ENCODE data around the gene RIMS4. TPM values are rescaled to one million over a fixed set of nuclear protein-coding genes. Genes with fewer than 3 reads are reported as not detected.

Gene RIMS4
- total and polyA plus RNA-seq, 2 donors (not counting 1 experiment from before 2014, with no cell fraction given) = not detected

- H3K79me2 ChIP-seq (ENCODE audit: control insufficient read depth, insufficient read depth, low read length) = no peaks in the 10 kb centered on the region
- DNase-seq (no peak), ATAC-seq (ENCODE audit: low read depth) (no peak)
- POLR2A ChIA-PET = no interaction called here
- no peak overlapping the region for H3K4me3 ChIP-seq (ENCODE audit: control extremely low read depth in 1 of 5, extremely low read depth in 1 of 5, insufficient read depth in 1 of 5, low read depth in 2 of 5, low read length in 4 of 5)
- 53% methylated on average over 4 of the region's 11 CpGs for WGBS (ENCODE audit: insufficient coverage)
- peaks cover 0 to 5% (median 0%) of the 10 kb centered on the region in 3 donors for H3K9me3 ChIP-seq (ENCODE audit: control extremely low read depth in 1 of 3, control insufficient read depth in 2 of 3, insufficient read depth in 1 of 3, low read length in 2 of 3)
- H3K9ac ChIP-seq (ENCODE audit: low read length) = no peak overlapping the region
- no peaks in the 10 kb centered on the region for H3K36me3 ChIP-seq (replicated peaks in 1 of 2; ENCODE audit: control extremely low read depth in 1 of 2, control insufficient read depth in 1 of 2, extremely low read depth in 1 of 2, insufficient read depth in 2 of 2, low read length in 1 of 2)
- no peak overlapping the region for H3K4me3 Mint-ChIP-seq
- peaks cover 0 to 5% (median 0%) of the 10 kb centered on the region in 4 experiments for H3K27me3 ChIP-seq (replicated peaks in 1 of 4; ENCODE audit: control extremely low read depth in 1 of 4, control insufficient read depth in 3 of 4, insufficient read depth in 4 of 4, low read length in 3 of 4)
- peaks cover 5 to 9% of the 10 kb centered on the region in 2 donors for H3K4me1 ChIP-seq (ENCODE audit: control insufficient read depth in 2 of 2, insufficient read depth in 2 of 2, low read length in 2 of 2)
- H3K9me3 Mint-ChIP-seq (ENCODE audit: insufficient read depth) = no peaks in the 10 kb centered on the region
- H2AFZ ChIP-seq (ENCODE audit: insufficient read depth, low read depth, low read length, poor library complexity, severe bottlenecking) = no peak overlapping the region
- no peak overlapping the region for H3K27ac ChIP-seq (ENCODE audit: low read length in 2 of 2)
- peaks cover 15% of the 10 kb centered on the region for H3K4me1 Mint-ChIP-seq
- CTCF ChIA-PET = interaction anchor here (1.0 kb wide), 1 partner anchor 86 kb away, joined by 3 read pairs; no protein-coding TSS in a partner anchor
- peaks cover 14% of the 10 kb centered on the region for H3K27me3 Mint-ChIP-seq
- intact Hi-C loops (cut with micrococcal nuclease) = no loop called here
- no peak overlapping the region for H3K27ac Mint-ChIP-seq
- H4K20me1 ChIP-seq (ENCODE audit: control insufficient read depth, insufficient read depth, low read length, poor library complexity, severe bottlenecking) = no peaks in the 10 kb centered on the region
- H3K4me2 ChIP-seq (replicated peaks; ENCODE audit: low read depth, low read length, poor library complexity, severe bottlenecking) = no peak overlapping the region
- TF ChIP-seq, protein P1, sequence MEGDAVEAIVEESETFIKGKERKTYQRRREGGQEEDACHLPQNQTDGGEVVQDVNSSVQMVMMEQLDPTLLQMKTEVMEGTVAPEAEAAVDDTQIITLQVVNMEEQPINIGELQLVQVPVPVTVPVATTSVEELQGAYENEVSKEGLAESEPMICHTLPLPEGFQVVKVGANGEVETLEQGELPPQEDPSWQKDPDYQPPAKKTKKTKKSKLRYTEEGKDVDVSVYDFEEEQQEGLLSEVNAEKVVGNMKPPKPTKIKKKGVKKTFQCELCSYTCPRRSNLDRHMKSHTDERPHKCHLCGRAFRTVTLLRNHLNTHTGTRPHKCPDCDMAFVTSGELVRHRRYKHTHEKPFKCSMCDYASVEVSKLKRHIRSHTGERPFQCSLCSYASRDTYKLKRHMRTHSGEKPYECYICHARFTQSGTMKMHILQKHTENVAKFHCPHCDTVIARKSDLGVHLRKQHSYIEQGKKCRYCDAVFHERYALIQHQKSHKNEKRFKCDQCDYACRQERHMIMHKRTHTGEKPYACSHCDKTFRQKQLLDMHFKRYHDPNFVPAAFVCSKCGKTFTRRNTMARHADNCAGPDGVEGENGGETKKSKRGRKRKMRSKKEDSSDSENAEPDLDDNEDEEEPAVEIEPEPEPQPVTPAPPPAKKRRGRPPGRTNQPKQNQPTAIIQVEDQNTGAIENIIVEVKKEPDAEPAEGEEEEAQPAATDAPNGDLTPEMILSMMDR (IDR thresholded peaks at IDR 0.05) = no peak
- TF ChIP-seq EZH2 (IDR thresholded peaks at IDR 0.05; ENCODE audit: borderline replicate concordance, insufficient read depth, low read depth, low read length, poor library complexity, severe bottlenecking) = no peak
These were observed 39.7 kb downstream of the RIMS4 start for GRCh38 chr20:44770484-44771171.

DNA sequence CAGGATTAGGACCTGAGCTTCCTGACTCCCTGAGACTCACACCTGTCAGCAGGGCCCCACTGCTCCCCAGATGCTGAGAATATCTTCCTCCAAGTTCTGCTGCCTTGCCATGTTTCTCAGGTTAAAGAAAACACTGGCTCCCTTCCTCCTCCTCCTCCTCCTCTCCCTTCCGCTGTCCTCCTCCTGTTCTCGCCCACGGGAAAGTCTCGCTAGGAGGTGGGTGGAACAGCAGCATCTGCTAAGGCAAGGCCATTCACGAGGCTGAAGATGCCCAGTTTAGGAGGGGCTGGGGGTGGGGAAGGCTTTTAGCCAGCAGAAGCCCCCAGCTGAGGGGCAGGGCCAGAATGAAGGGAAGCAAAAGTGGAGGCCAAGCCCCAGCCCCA is 40.9 kb downstream of the RIMS4 start:
- H3K79me2 ChIP-seq (ENCODE audit: control insufficient read depth, insufficient read depth, low read length) = no peaks in the 10 kb centered on the region
- no peak for ATAC-seq (ENCODE audit: low read depth)
- no peak overlapping the region for H3K9ac ChIP-seq (ENCODE audit: low read length)
- Mint-ChIP-seq H3K27me3 (peaks cover 18% of the 10 kb centered on the region), H3K4me1 (peaks cover 15% of the 10 kb centered on the region), H3K9me3 (ENCODE audit: insufficient read depth) (no peaks in the 10 kb centered on the region), H3K4me3 (no peak overlapping the region), H3K27ac (no peak overlapping the region)
- DNase-seq = no peak
- ChIA-PET CTCF (no interaction called here), POLR2A (no interaction called here)
- H2AFZ ChIP-seq (ENCODE audit: insufficient read depth, low read depth, low read length, poor library complexity, severe bottlenecking) = peak overlapping the region; percentile 32
- no CpG with 5 or more reads among the region's 5 CpGs for WGBS (ENCODE audit: insufficient coverage)
- no peak overlapping the region for H3K27ac ChIP-seq (ENCODE audit: low read length in 2 of 2)
- H3K36me3 ChIP-seq (replicated peaks in 1 of 2; ENCODE audit: control extremely low read depth in 1 of 2, control insufficient read depth in 1 of 2, extremely low read depth in 1 of 2, insufficient read depth in 2 of 2, low read length in 1 of 2) = no peaks in the 10 kb centered on the region
- peaks cover 0 to 5% (median 0%) of the 10 kb centered on the region in 3 donors for H3K9me3 ChIP-seq (ENCODE audit: control extremely low read depth in 1 of 3, control insufficient read depth in 2 of 3, insufficient read depth in 1 of 3, low read length in 2 of 3)
- peaks cover 0 to 3% (median 0%) of the 10 kb centered on the region in 4 experiments for H3K27me3 ChIP-seq (replicated peaks in 1 of 4; ENCODE audit: control extremely low read depth in 1 of 4, control insufficient read depth in 3 of 4, insufficient read depth in 4 of 4, low read length in 3 of 4)
- no peak overlapping the region for H3K4me2 ChIP-seq (replicated peaks; ENCODE audit: low read depth, low read length, poor library complexity, severe bottlenecking)
- no peaks in the 10 kb centered on the region for H4K20me1 ChIP-seq (ENCODE audit: control insufficient read depth, insufficient read depth, low read length, poor library complexity, severe bottlenecking)
- H3K4me3 ChIP-seq (ENCODE audit: control extremely low read depth in 1 of 5, extremely low read depth in 1 of 5, insufficient read depth in 1 of 5, low read depth in 2 of 5, low read length in 4 of 5) = no peak overlapping the region
- no peak for TF ChIP-seq EZH2 (IDR thresholded peaks at IDR 0.05; ENCODE audit: borderline replicate concordance, insufficient read depth, low read depth, low read length, poor library complexity, severe bottlenecking)
- TF ChIP-seq, protein P1 (IDR thresholded peaks at IDR 0.05) = no peak
- H3K4me1 ChIP-seq (ENCODE audit: control insufficient read depth in 2 of 2, insufficient read depth in 2 of 2, low read length in 2 of 2) = peaks cover 5 to 9% of the 10 kb centered on the region in 2 donors
- intact Hi-C loops (cut with micrococcal nuclease) = no loop called here

Measured in B cell (primary cell).